Ishikawa (cell line): Measurements from ENCODE around the gene CHST10.

Experiments used
- CEBPB ChIP-seq: IDR thresholded peaks from 2 replicates; pipeline ENCODE4 v1.6.1; 2012
- CREB1 ChIP-seq: IDR thresholded peaks from 2 replicates; pipeline ENCODE4 v1.6.1; 2012; ENCODE audit warnings: low read depth
- EGR1 ChIP-seq: IDR thresholded peaks from 2 replicates; pipeline ENCODE4 v1.6.1; 2012
- EP300 ChIP-seq: IDR thresholded peaks from 2 replicates; pipeline ENCODE4 v1.6.1; 2012; ENCODE audit warnings: borderline replicate concordance
- FOXM1 ChIP-seq: IDR thresholded peaks from 2 replicates; pipeline ENCODE4 v1.6.1; 2012; ENCODE audit warnings: low read depth, borderline replicate concordance
- NFIC ChIP-seq: IDR thresholded peaks from 2 replicates; pipeline ENCODE4 v1.6.1; 2012
- RAD21 ChIP-seq: IDR thresholded peaks from 2 replicates; pipeline ENCODE4 v1.6.1; 2012; ENCODE audit warnings: low read depth
- REST ChIP-seq: IDR thresholded peaks from 2 replicates; pipeline ENCODE4 v1.6.1; 2012; ENCODE audit warnings: low read depth, mild to moderate bottlenecking
- TAF1 ChIP-seq: IDR thresholded peaks from 2 replicates; pipeline ENCODE4 v1.6.1; 2012; ENCODE audit warnings: low read depth, mild to moderate bottlenecking
- TCF12 ChIP-seq: IDR thresholded peaks from 2 replicates; pipeline ENCODE4 v1.6.1; 2012; ENCODE audit warnings: low read depth
- TEAD4 ChIP-seq: IDR thresholded peaks from 2 replicates; pipeline ENCODE4 v1.6.1; 2012
- USF1 ChIP-seq: IDR thresholded peaks from 2 replicates; pipeline ENCODE4 v1.6.1; 2012
- YY1 ChIP-seq: IDR thresholded peaks from 2 replicates; pipeline ENCODE4 v1.6.1; 2012; ENCODE audit warnings: low read depth
- ZBTB7A ChIP-seq: IDR thresholded peaks from 2 replicates; pipeline ENCODE4 v1.6.1; 2012; ENCODE audit warnings: low read depth
- TF ChIP-seq, protein P1 (sequence below): IDR thresholded peaks from 2 replicates; pipeline ENCODE4 v1.6.1; 2012

CHST10 gene

DNA sequence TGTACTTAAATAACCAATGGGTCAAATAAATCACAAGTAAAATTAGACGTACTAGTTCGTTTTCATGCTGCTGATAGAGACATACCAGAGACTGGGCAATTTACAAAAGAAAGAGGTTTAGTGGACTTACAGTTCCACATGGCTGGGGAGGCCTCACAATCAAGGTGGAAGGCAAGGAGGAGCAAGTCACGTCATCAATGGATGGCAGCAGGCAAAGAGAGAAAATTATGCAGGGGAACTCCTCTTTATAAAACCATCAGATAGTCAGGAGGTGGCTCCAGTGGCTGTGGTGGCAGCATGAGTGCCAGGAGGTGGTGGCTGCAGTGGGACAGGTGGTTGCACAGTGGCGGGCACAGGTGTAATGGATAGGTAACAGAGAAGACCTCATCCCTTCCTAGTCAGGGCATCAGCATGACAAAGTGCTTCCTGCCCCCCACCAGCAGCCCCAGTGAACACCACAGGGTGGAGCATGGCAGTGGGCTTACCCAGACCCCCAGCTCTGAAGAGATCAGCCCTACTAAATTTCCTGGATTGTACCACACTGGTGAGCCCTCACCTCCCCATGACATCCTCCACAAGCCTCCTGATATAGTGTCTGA is 6.9 kb upstream of the CHST10 start:
- TF ChIP-seq REST (no peak), CREB1 (no peak), RAD21 (no peak), TCF12 (no peak), EGR1 (no peak), EP300 (no peak), FOXM1 (no peak), NFIC (no peak), YY1 (no peak), USF1 (no peak), CEBPB (no peak)
- TF ChIP-seq, protein P1, sequence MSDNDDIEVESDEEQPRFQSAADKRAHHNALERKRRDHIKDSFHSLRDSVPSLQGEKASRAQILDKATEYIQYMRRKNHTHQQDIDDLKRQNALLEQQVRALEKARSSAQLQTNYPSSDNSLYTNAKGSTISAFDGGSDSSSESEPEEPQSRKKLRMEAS: no peak

DNA sequence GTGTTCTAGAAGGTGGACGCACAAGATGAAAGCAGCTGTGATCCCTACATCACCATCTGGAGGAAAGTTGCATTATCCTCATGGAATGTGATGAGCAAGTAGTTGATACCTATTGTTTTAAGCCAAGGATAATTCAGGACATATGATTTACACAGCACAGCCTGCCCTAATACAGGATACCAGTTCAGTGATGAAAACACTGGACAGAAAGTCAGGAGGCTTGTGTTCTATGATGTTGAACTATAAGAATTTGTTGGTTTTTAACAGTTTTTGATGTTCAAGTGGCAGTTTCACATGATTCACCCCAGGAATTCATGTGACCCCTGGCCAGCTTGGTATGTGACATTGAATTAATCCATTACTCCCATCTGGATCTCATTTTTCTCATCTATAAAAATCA is 6.2 kb upstream of the CHST10 start:
- TF ChIP-seq YY1 (no peak), NFIC (no peak), REST (no peak), USF1 (no peak), EGR1 (no peak), TAF1 (no peak), TEAD4 (no peak), FOXM1 (no peak)
- TF ChIP-seq, protein P1: no peak

- no peak for TF ChIP-seq EP300
- TF ChIP-seq CREB1: no peak
- no peak for TF ChIP-seq TAF1
- no peak for TF ChIP-seq FOXM1
- TF ChIP-seq TEAD4: no peak
- TF ChIP-seq, protein P1: no peak
- no peak for TF ChIP-seq EGR1
- TF ChIP-seq YY1: no peak
- TF ChIP-seq TCF12: no peak
- no peak for TF ChIP-seq USF1
- no peak for TF ChIP-seq NFIC
- no peak for TF ChIP-seq RAD21
- TF ChIP-seq ZBTB7A: no peak
- no peak for TF ChIP-seq REST
- TF ChIP-seq CEBPB: no peak
Measured at GRCh38 chr2:100422320-100423055, 5.0 kb upstream of the CHST10 start.

DNA sequence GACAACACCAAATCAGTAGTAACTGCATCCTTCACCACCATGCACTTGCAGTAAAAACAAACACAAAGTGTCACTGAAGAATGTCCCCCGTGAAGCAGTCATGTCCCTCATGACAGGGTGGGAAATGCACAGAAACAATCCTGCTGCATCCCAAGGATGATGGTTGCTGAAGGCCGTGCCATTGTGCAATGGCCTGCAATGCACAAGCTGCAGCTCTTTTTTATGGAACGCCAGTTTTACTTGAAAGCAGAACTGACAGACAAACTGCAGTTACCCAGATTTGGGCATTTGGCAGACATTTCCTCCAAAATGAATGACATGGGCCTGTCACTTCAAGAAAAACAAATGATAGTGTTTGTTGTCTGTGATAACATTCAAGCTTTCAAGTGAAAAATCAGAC is 2.4 kb upstream of the CHST10 start:
- TF ChIP-seq FOXM1 (no peak), CEBPB (no peak), TEAD4 (no peak), REST (no peak), YY1 (no peak), CREB1 (no peak), EP300 (no peak), USF1 (no peak), ZBTB7A (no peak), NFIC (no peak), TCF12 (no peak), TAF1 (no peak), EGR1 (no peak), RAD21 (no peak)
- TF ChIP-seq, protein P1: no peak
